ENCODE measurements around the gene CLGN.

Gene CLGN

DNA sequence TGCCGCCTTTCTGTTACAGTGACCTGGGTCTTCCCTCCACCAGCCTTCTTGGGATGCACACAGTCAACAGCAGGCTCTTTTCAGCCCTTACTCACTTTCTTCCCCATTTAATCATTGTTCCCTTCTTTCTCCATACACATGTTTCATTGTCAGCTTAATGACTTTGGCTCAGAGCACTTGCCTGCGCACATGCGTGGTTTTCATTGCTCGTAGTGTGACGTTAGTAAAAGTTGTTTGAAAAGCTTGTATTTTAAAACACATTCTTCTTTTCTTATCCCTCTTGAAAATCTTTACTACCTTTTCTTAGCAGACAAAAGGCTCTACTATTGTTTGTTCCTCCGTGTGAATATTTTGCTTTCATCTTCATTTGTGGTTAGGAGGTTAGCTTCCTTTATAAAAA, 73.7 kb downstream of the CLGN start:
- H3K4me1 ChIP-seq (ENCODE audit: control insufficient read depth, insufficient read depth, low read length) = no peaks in the 10 kb centered on the region
- H3K9ac ChIP-seq (ENCODE audit: low read depth, low read length) = no peak overlapping the region
- no peak overlapping the region for H3K4me3 ChIP-seq (ENCODE audit: low read length)
- no peaks in the 10 kb centered on the region for H3K9me3 ChIP-seq (replicated peaks; ENCODE audit: low read length)
- H3K36me3 ChIP-seq (ENCODE audit: insufficient read depth, low read length) = no peaks in the 10 kb centered on the region
- H3K27me3 ChIP-seq (ENCODE audit: control insufficient read depth, insufficient read depth, low read length) = peaks cover 43% of the 10 kb centered on the region
- no peak overlapping the region for H3K4me2 ChIP-seq (ENCODE audit: low read length)

GRCh38 chr4:140351093-140352075, 76.1 kb downstream of the CLGN start:
- Histone ChIP-seq H3K9me3 (replicated peaks; ENCODE audit: low read length) (no peaks in the 10 kb centered on the region), H3K4me2 (ENCODE audit: low read length) (no peak overlapping the region), H3K27me3 (ENCODE audit: control insufficient read depth, insufficient read depth, low read length) (peaks cover 33% of the 10 kb centered on the region), H3K9ac (ENCODE audit: low read depth, low read length) (no peak overlapping the region), H3K36me3 (ENCODE audit: insufficient read depth, low read length) (no peaks in the 10 kb centered on the region), H3K4me3 (ENCODE audit: low read length) (no peak overlapping the region), H3K4me1 (ENCODE audit: control insufficient read depth, insufficient read depth, low read length) (no peaks in the 10 kb centered on the region)

GRCh38 chr4:140349816-140350215, 77.6 kb downstream of the CLGN start:
- peaks cover 37% of the 10 kb centered on the region for H3K27me3 ChIP-seq (ENCODE audit: control insufficient read depth, insufficient read depth, low read length)
- no peaks in the 10 kb centered on the region for H3K4me1 ChIP-seq (ENCODE audit: control insufficient read depth, insufficient read depth, low read length)
- H3K36me3 ChIP-seq (ENCODE audit: insufficient read depth, low read length) = no peaks in the 10 kb centered on the region
- no peak overlapping the region for H3K9ac ChIP-seq (ENCODE audit: low read depth, low read length)
- H3K9me3 ChIP-seq (replicated peaks; ENCODE audit: low read length) = no peaks in the 10 kb centered on the region
- no peak overlapping the region for H3K4me3 ChIP-seq (ENCODE audit: low read length)
- H3K4me2 ChIP-seq (ENCODE audit: low read length) = no peak overlapping the region

- no peak overlapping the region for H3K4me3 ChIP-seq (ENCODE audit: low read length)
- H3K27me3 ChIP-seq (ENCODE audit: control insufficient read depth, insufficient read depth, low read length) = peaks cover 41% of the 10 kb centered on the region
- no peaks in the 10 kb centered on the region for H3K36me3 ChIP-seq (ENCODE audit: insufficient read depth, low read length)
- H3K4me2 ChIP-seq (ENCODE audit: low read length) = no peak overlapping the region
- H3K4me1 ChIP-seq (ENCODE audit: control insufficient read depth, insufficient read depth, low read length) = no peaks in the 10 kb centered on the region
- no peaks in the 10 kb centered on the region for H3K9me3 ChIP-seq (replicated peaks; ENCODE audit: low read length)
- no peak overlapping the region for H3K9ac ChIP-seq (ENCODE audit: low read depth, low read length)
These were observed 81.3 kb downstream of the CLGN start for GRCh38 chr4:140346136-140346535.

- Histone ChIP-seq H3K9me3 (replicated peaks; ENCODE audit: low read length) (no peaks in the 10 kb centered on the region), H3K4me3 (ENCODE audit: low read length) (no peak overlapping the region), H3K9ac (ENCODE audit: low read depth, low read length) (no peak overlapping the region), H3K36me3 (ENCODE audit: insufficient read depth, low read length) (no peaks in the 10 kb centered on the region), H3K4me1 (ENCODE audit: control insufficient read depth, insufficient read depth, low read length) (no peaks in the 10 kb centered on the region), H3K27me3 (ENCODE audit: control insufficient read depth, insufficient read depth, low read length) (peaks cover 36% of the 10 kb centered on the region), H3K4me2 (ENCODE audit: low read length) (no peak overlapping the region)
These were observed 82.8 kb downstream of the CLGN start for GRCh38 chr4:140344621-140345020.

DNA sequence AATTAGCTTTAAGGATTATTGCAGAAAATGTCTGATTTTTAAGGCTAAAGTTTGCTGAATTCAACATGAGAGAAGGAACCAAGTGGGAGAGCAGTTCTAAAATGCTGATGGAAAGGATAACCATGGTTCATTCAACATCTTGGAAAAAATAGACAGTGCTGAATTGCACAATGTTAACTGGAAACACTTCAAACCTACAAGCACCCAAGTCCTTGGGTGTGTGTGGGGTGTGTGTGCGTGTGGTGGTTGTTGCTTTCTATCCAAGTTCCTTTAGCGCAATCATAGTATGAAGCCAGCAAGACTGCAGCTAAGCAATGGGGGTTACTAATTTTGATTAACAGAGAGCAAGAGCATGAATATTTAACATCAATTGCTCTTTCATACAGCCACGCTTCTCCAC, 83.3 kb downstream of the CLGN start:
- peaks cover 32% of the 10 kb centered on the region for H3K27me3 ChIP-seq (ENCODE audit: control insufficient read depth, insufficient read depth, low read length)
- H3K9me3 ChIP-seq (replicated peaks; ENCODE audit: low read length) = no peaks in the 10 kb centered on the region
- H3K4me2 ChIP-seq (ENCODE audit: low read length) = no peak overlapping the region
- H3K4me1 ChIP-seq (ENCODE audit: control insufficient read depth, insufficient read depth, low read length) = no peaks in the 10 kb centered on the region
- no peak overlapping the region for H3K9ac ChIP-seq (ENCODE audit: low read depth, low read length)
- H3K4me3 ChIP-seq (ENCODE audit: low read length) = no peak overlapping the region
- no peaks in the 10 kb centered on the region for H3K36me3 ChIP-seq (ENCODE audit: insufficient read depth, low read length)

DNA sequence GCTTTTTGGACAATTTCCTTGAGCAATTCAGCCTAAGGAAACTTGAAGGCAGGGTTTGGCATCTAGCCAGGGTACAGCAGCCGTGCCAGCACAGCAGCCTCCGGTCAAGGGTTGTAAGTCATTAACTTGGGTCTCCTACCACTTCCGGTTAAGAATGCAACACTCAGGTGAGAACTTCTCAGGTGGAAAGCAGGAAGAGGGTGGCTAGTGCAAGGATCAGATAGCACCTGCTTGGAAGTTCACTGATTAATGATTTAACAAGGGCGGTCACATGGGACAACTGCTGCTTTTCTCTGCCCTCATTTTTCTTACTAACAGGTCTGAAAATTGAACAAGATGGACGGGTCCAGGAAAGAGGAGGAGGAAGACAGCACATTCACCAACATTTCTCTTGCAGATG, 84.1 kb downstream of the CLGN start:
- H3K36me3 ChIP-seq (ENCODE audit: insufficient read depth, low read length) = no peaks in the 10 kb centered on the region
- no peaks in the 10 kb centered on the region for H3K4me1 ChIP-seq (ENCODE audit: control insufficient read depth, insufficient read depth, low read length)
- no peaks in the 10 kb centered on the region for H3K9me3 ChIP-seq (replicated peaks; ENCODE audit: low read length)
- no peak overlapping the region for H3K9ac ChIP-seq (ENCODE audit: low read depth, low read length)
- H3K27me3 ChIP-seq (ENCODE audit: control insufficient read depth, insufficient read depth, low read length) = peaks cover 28% of the 10 kb centered on the region
- H3K4me2 ChIP-seq (ENCODE audit: low read length) = no peak overlapping the region
- H3K4me3 ChIP-seq (ENCODE audit: low read length) = no peak overlapping the region

DNA sequence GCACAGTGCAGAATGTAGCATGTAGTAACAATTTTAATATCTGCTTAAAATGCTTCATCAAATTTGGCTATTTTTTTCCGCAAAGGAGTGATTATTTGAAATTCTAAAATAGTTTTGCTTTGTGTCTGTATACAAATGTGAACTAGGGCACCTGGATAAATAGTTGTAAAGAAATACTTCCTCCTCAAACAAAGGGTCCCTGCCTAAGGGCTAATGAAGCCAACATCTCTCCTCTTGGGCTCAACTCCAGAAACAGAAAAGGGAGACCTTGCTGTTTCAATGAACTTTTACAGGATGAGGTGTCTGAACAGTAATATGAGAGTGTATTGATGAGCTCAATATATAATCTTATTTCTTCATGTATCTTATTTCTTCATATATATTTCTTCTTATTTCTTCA, 84.8 kb downstream of the CLGN start:
- no peak overlapping the region for H3K4me2 ChIP-seq (ENCODE audit: low read length)
- H3K4me3 ChIP-seq (ENCODE audit: low read length) = no peak overlapping the region
- H3K9ac ChIP-seq (ENCODE audit: low read depth, low read length) = no peak overlapping the region
- no peaks in the 10 kb centered on the region for H3K9me3 ChIP-seq (replicated peaks; ENCODE audit: low read length)
- no peaks in the 10 kb centered on the region for H3K4me1 ChIP-seq (ENCODE audit: control insufficient read depth, insufficient read depth, low read length)
- no peaks in the 10 kb centered on the region for H3K36me3 ChIP-seq (ENCODE audit: insufficient read depth, low read length)
- H3K27me3 ChIP-seq (ENCODE audit: control insufficient read depth, insufficient read depth, low read length) = peaks cover 28% of the 10 kb centered on the region

Measured in skeletal muscle satellite cell (primary cell).